Measurements from ENCODE around the gene PRPF38B.

PRPF38B gene, protein sequence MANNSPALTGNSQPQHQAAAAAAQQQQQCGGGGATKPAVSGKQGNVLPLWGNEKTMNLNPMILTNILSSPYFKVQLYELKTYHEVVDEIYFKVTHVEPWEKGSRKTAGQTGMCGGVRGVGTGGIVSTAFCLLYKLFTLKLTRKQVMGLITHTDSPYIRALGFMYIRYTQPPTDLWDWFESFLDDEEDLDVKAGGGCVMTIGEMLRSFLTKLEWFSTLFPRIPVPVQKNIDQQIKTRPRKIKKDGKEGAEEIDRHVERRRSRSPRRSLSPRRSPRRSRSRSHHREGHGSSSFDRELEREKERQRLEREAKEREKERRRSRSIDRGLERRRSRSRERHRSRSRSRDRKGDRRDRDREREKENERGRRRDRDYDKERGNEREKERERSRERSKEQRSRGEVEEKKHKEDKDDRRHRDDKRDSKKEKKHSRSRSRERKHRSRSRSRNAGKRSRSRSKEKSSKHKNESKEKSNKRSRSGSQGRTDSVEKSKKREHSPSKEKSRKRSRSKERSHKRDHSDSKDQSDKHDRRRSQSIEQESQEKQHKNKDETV

GRCh38 chr1:108691942-108692723 lies at the start of gene PRPF38B:
TSS of gene PRPF38B (plus strand) at chr1:108692310. CDS start at chr1:108692592, 282 bp downstream.
- POLR2A ChIA-PET, result interaction anchor here (0.5 to 2.5 kb wide), 54 partner anchors 11 to 1635 kb away, joined by 3 to 62 read pairs (median 4); partner anchors contain the start of genes CLCC1, EEIG2, SLC25A24 and STXBP3
- TF ChIP-seq L3MBTL2 (conservative IDR thresholded peaks at IDR 0.05), result peak; percentile 93
- no peak for TF ChIP-seq SP1 (IDR thresholded peaks at IDR 0.05)
- TF ChIP-seq HDGF (IDR thresholded peaks at IDR 0.05; ENCODE audit: borderline replicate concordance), result no peak
- peak; percentile 70 for TF ChIP-seq NFRKB (IDR thresholded peaks at IDR 0.05)
- TF ChIP-seq BHLHE40 (IDR thresholded peaks at IDR 0.05; ENCODE audit: borderline replicate concordance), result no peak
- TF ChIP-seq ZNF384 (IDR thresholded peaks at IDR 0.05), result no peak
- TF ChIP-seq PKNOX1 (IDR thresholded peaks at IDR 0.05), result no peak
- TF ChIP-seq LEF1 (IDR thresholded peaks at IDR 0.05; ENCODE audit: borderline replicate concordance), result no peak
- no peak for TF ChIP-seq FOXK2 (IDR thresholded peaks at IDR 0.05)
- TF ChIP-seq FOXM1 (IDR thresholded peaks at IDR 0.05; ENCODE audit: borderline replicate concordance), result no peak
- no peak for TF ChIP-seq SUZ12 (IDR thresholded peaks at IDR 0.05)
- no peak for TF ChIP-seq CTBP1 (IDR thresholded peaks at IDR 0.05; ENCODE audit: borderline replicate concordance)
- TF ChIP-seq FOXA1 (IDR thresholded peaks at IDR 0.05), result no peak
- no peak for TF ChIP-seq ARNT (IDR thresholded peaks at IDR 0.05)
- TF ChIP-seq TARDBP (IDR thresholded peaks at IDR 0.05), result no peak
- peak; percentile 83 for TF ChIP-seq ELF4 (IDR thresholded peaks at IDR 0.05)
- CTCF ChIA-PET, result interaction anchor here (0.6 to 1.7 kb wide), 4 partner anchors 11 to 206 kb away, joined by 3 to 6 read pairs (median 4); no protein-coding TSS in a partner anchor
- DNase-seq (ENCODE audit: extremely low spot score), result peak; percentile 95

DNA sequence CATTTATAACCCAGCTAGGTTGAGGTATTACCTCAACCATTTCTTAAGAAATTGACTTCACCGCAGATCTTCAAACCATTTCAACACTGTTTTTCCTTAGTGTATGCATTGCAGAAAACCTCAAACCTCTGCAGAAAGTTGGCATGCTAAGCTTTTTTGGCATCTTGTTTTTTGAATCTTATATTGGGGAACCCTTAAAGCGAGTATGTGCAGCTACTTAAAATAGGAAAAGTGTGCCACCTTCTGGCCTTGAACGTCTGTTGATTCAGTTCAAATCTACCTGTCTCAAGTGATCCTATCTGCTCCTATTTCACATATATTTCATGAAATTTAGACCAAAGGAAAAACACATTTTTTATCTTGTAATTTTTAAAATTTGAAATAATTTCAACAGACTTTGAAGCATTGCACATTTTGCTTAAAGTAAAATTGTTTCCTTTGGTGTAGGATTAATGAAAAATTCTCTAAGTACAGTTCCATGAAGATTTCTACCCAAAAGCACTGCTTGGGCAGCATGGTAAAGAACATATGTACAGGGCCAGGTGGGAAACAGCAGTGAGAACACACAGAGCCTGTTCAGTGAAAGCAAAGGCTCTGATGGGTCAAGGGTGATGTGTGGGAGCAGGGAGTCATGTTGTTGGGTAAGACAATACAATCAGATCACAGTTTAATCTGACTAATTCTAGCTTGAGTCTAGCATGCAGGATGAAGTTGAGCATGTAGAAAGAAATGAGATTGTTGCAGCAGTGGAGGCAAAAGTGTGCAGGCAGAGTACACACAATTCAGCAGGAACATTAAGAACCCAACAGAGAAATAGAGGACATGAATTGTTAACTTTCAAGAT lies 48.4 kb upstream of the PRPF38B start:
- peak; percentile 57 for DNase-seq (ENCODE audit: extremely low spot score)
- TF ChIP-seq FOXK2 (IDR thresholded peaks at IDR 0.05) (no peak), ARNT (IDR thresholded peaks at IDR 0.05) (no peak), TARDBP (IDR thresholded peaks at IDR 0.05) (no peak), L3MBTL2 (conservative IDR thresholded peaks at IDR 0.05) (no peak), BHLHE40 (IDR thresholded peaks at IDR 0.05; ENCODE audit: borderline replicate concordance) (no peak), FOXA1 (IDR thresholded peaks at IDR 0.05) (no peak), FOXM1 (IDR thresholded peaks at IDR 0.05; ENCODE audit: borderline replicate concordance) (no peak), NFRKB (IDR thresholded peaks at IDR 0.05) (no peak), ELF4 (IDR thresholded peaks at IDR 0.05) (no peak), HDGF (IDR thresholded peaks at IDR 0.05; ENCODE audit: borderline replicate concordance) (no peak), LEF1 (IDR thresholded peaks at IDR 0.05; ENCODE audit: borderline replicate concordance) (no peak), PKNOX1 (IDR thresholded peaks at IDR 0.05) (no peak), ZNF384 (IDR thresholded peaks at IDR 0.05) (no peak), CTBP1 (IDR thresholded peaks at IDR 0.05; ENCODE audit: borderline replicate concordance) (no peak), SP1 (IDR thresholded peaks at IDR 0.05) (no peak), SUZ12 (IDR thresholded peaks at IDR 0.05) (no peak)
- CTCF ChIA-PET, result interaction anchor here (0.6 to 2.7 kb wide), 12 partner anchors 29 to 208 kb away, joined by 3 to 23 read pairs (median 3); no protein-coding TSS in a partner anchor

DNA sequence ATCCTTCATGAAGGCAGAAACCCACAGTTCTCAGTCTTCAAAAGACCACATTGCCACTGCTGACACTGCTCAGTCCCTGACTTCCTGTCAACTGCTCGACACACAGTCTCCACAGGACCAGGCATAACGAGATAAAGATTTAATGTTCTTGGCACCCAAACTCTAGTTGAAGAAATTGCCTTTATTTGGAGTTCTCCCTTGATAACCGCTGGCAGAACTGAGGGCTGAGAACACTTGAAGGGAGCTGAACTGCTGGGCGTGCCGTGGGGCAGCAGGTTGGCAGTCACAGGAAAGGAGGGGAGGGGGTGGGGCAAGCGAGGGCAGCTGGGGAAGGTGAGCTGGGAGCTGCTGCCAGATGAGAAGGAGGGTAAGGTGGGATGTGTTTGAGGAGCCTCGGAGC lies 47.1 kb upstream of the PRPF38B start:
- ChIA-PET CTCF (interaction anchor here (0.7 to 2.7 kb wide), 3 partner anchors 133 to 142 kb away, joined by 3 to 23 read pairs (median 6); no protein-coding TSS in a partner anchor), POLR2A (no interaction called here)
- TF ChIP-seq L3MBTL2 (conservative IDR thresholded peaks at IDR 0.05), result no peak
- TF ChIP-seq SUZ12 (IDR thresholded peaks at IDR 0.05), result no peak
- no peak for TF ChIP-seq TARDBP (IDR thresholded peaks at IDR 0.05)
- no peak for TF ChIP-seq FOXA1 (IDR thresholded peaks at IDR 0.05)
- TF ChIP-seq LEF1 (IDR thresholded peaks at IDR 0.05; ENCODE audit: borderline replicate concordance), result no peak
- no peak for TF ChIP-seq CTBP1 (IDR thresholded peaks at IDR 0.05; ENCODE audit: borderline replicate concordance)
- TF ChIP-seq ARNT (IDR thresholded peaks at IDR 0.05), result no peak
- TF ChIP-seq ZNF384 (IDR thresholded peaks at IDR 0.05), result no peak
- TF ChIP-seq PKNOX1 (IDR thresholded peaks at IDR 0.05), result no peak
- no peak for TF ChIP-seq NFRKB (IDR thresholded peaks at IDR 0.05)
- TF ChIP-seq FOXM1 (IDR thresholded peaks at IDR 0.05; ENCODE audit: borderline replicate concordance), result no peak
- no peak for TF ChIP-seq FOXK2 (IDR thresholded peaks at IDR 0.05)
- TF ChIP-seq SP1 (IDR thresholded peaks at IDR 0.05), result no peak
- no peak for DNase-seq (ENCODE audit: extremely low spot score)

More for the DNA sequence above, 48.4 kb upstream of the PRPF38B start:
- POLR2A ChIA-PET, result interaction anchor here (0.8 to 1.7 kb wide), 2 partner anchors 48 to 83 kb away, joined by 3 to 9 read pairs; partner anchors contain the start of gene PRPF38B

DNA sequence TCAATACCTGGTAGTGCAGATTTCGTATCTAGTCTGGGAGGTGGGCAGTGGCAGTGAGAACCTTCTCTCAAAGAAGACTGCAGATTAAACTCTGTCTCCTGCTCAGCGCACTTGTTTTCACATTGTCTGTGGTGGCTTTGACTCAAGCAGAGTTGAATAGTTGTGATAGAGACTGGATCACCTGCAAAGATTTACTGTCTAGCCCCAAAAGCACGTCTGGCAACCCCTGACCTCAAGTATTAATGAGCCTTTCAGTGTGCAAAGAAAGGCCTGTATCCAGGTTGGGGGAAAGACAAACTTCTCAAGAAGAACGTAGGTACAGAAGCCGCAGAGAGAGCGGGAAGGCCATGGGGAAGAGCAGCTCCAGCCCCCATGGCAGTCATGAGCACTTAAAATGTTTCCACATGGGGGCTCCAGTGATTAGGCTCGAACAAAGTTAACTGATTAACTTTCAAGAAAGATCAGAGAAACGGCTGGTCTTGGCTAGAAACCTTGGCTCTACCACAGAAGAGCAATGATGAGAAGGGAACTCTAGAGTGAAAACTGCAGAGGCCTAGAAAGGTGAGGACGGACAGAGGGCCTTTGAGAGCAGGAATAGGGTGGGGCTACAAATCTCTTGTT lies 46.4 kb upstream of the PRPF38B start:
- CTCF ChIA-PET, result interaction anchor here (0.7 to 2.7 kb wide), 3 partner anchors 134 to 143 kb away, joined by 3 to 23 read pairs (median 6); no protein-coding TSS in a partner anchor
- POLR2A ChIA-PET, result interaction anchor here (2.1 kb wide), 1 partner anchor 46 kb away, joined by 5 read pairs; the partner anchor contains the start of gene PRPF38B
- DNase-seq (ENCODE audit: extremely low spot score), result no peak
- no peak for TF ChIP-seq ARNT (IDR thresholded peaks at IDR 0.05)
- TF ChIP-seq L3MBTL2 (conservative IDR thresholded peaks at IDR 0.05), result no peak
- no peak for TF ChIP-seq TARDBP (IDR thresholded peaks at IDR 0.05)
- no peak for TF ChIP-seq NFRKB (IDR thresholded peaks at IDR 0.05)
- TF ChIP-seq BHLHE40 (IDR thresholded peaks at IDR 0.05; ENCODE audit: borderline replicate concordance), result no peak
- TF ChIP-seq FOXA1 (IDR thresholded peaks at IDR 0.05), result no peak
- TF ChIP-seq FOXM1 (IDR thresholded peaks at IDR 0.05; ENCODE audit: borderline replicate concordance), result no peak
- TF ChIP-seq ELF4 (IDR thresholded peaks at IDR 0.05), result no peak
- no peak for TF ChIP-seq PKNOX1 (IDR thresholded peaks at IDR 0.05)
- TF ChIP-seq CTBP1 (IDR thresholded peaks at IDR 0.05; ENCODE audit: borderline replicate concordance), result no peak
- TF ChIP-seq SP1 (IDR thresholded peaks at IDR 0.05), result no peak
- TF ChIP-seq ZNF384 (IDR thresholded peaks at IDR 0.05), result no peak

All from HEK293T (cell line).